Keratinocyte (primary cell): ENCODE data around the gene SHPK. TPM values are rescaled to one million over a fixed set of nuclear protein-coding genes. Genes with fewer than 3 reads are reported as not detected.

Experiments
- DNase-seq: peaks from one replicate; pipeline ENCODE4 v3.0.0-alpha.2; 2011; ENCODE audit warnings: low read depth, missing footprints, low spot score
- FAIRE-seq: peaks from 2 replicates; lab custom pipeline; 2011; peaks lifted over from hg19 to GRCh38; lab: Jason Lieb, UNC
- H2AFZ ChIP-seq: 2 replicates; pipeline ENCODE4 v1.6.0; 2012; ENCODE audit warnings: low read length, control low read depth, inconsistent platforms; ENCODE audit not compliant: control insufficient read depth
- H3K27ac ChIP-seq: 2 replicates; pipeline ENCODE4 v1.5.1; 2011; ENCODE audit warnings: low read length; ENCODE audit not compliant: control insufficient read depth, insufficient read depth
- H3K27me3 ChIP-seq: 3 replicates; pipeline ENCODE4 v1.6.0; 2011; ENCODE audit warnings: low read length; ENCODE audit not compliant: control insufficient read depth, insufficient read depth; ENCODE audit errors: extremely low read depth
- H3K36me3 ChIP-seq, 2 experiments: 2 replicates in 1 of 2; 3 replicates in 1 of 2; pipeline ENCODE4 v1.5.1; 2011; ENCODE audit warnings: low read length in 2 of 2, mild to moderate bottlenecking in 1 of 2; ENCODE audit not compliant: control insufficient read depth in 2 of 2, insufficient read depth in 2 of 2; ENCODE audit errors: extremely low read depth in 1 of 2
- H3K4me1 ChIP-seq: 3 replicates; pipeline ENCODE4 v1.5.1; 2011; ENCODE audit warnings: low read length; ENCODE audit not compliant: control insufficient read depth, insufficient read depth; ENCODE audit errors: extremely low read depth
- H3K4me2 ChIP-seq: 3 replicates; pipeline ENCODE4 v1.6.0; 2011; ENCODE audit warnings: low read depth, low read length; ENCODE audit not compliant: control insufficient read depth, insufficient read depth; ENCODE audit errors: extremely low read depth
- H3K4me3 ChIP-seq, 3 experiments: fragments of 200-600 bp in 1 of 3; sonication (generic) in 1 of 3; 2 replicates in 2 of 3; 3 replicates in 1 of 3; pipeline ENCODE4 v1.5.1; 2011 to 2016; ENCODE audit warnings: low read length in 3 of 3, mild to moderate bottlenecking in 3 of 3, control low read depth in 2 of 3, inconsistent platforms in 1 of 3, low read depth in 1 of 3, mixed read lengths in 1 of 3, mixed run types in 1 of 3, moderate library complexity in 1 of 3; ENCODE audit not compliant: control insufficient read depth in 2 of 3, insufficient read depth in 2 of 3; ENCODE audit errors: extremely low read depth in 1 of 3
- H3K79me2 ChIP-seq: 2 replicates; pipeline ENCODE4 v1.6.0; 2012; ENCODE audit warnings: low read length; ENCODE audit not compliant: control insufficient read depth, insufficient read depth
- H3K9ac ChIP-seq: 3 replicates; pipeline ENCODE4 v1.6.0; 2011; ENCODE audit warnings: low read length; ENCODE audit not compliant: control insufficient read depth, insufficient read depth; ENCODE audit errors: extremely low read depth
- H3K9me1 ChIP-seq: 3 replicates; pipeline ENCODE4 v1.6.0; 2011; ENCODE audit warnings: low read length; ENCODE audit not compliant: control insufficient read depth, insufficient read depth; ENCODE audit errors: extremely low read depth
- H3K9me3 ChIP-seq: 2 replicates; pipeline ENCODE4 v1.5.1; 2012; ENCODE audit warnings: low read depth, low read length; ENCODE audit not compliant: control insufficient read depth
- H4K20me1 ChIP-seq: 3 replicates; pipeline ENCODE4 v1.6.0; 2011; ENCODE audit warnings: low read length; ENCODE audit not compliant: control insufficient read depth, insufficient read depth; ENCODE audit errors: extremely low read depth
- EZH2 ChIP-seq: IDR thresholded peaks from one replicate; pipeline ENCODE4 v1.6.1; 2012; ENCODE audit warnings: inconsistent platforms, mild to moderate bottlenecking, low read length, moderate library complexity
- dilution Hi-C: fragments of 300-500 bp; cut with MboI; formaldehyde crosslinking; loops from one replicate; pipeline ENCODE4 v1.7.0; 2020; ENCODE audit warnings: low sequenced_read_pairs; ENCODE audit not compliant: extremely low pct_ligation_motif_present
- polyA plus RNA-seq, 5 experiments: library from polyadenylated mRNA; depleted of rRNA in 3 of 5; stranded (reverse) in 3 of 5; stranded (forward) in 1 of 5; unstranded in 1 of 5; fragments of >200 nt; gene quantifications; 1 replicate in 1 of 5; 2 replicates in 3 of 5; 3 replicates in 1 of 5; pipeline versions ENCODE4 v1.2.1 to v1.2.3, GENCODE V29; 2011 to 2012; ENCODE audit warnings: missing spikeins in 2 of 5, low read depth in 1 of 5, low replicate concordance in 1 of 5
- TF ChIP-seq, protein P1 (sequence below), 3 experiments: IDR thresholded peaks in 1 of 3; conservative IDR thresholded peaks in 1 of 3; optimal IDR thresholded peaks in 1 of 3; 2 replicates in 2 of 3; 3 replicates in 1 of 3; pipeline versions ENCODE3 to v1.5.1; 2011; ENCODE audit warnings: low read length in 3 of 3, mild to moderate bottlenecking in 3 of 3, moderate library complexity in 2 of 3, control low read depth in 1 of 3, inconsistent platforms in 1 of 3; ENCODE audit not compliant: insufficient read depth in 2 of 3; ENCODE audit errors: extremely low read depth in 1 of 3

The SHPK gene
- polyA plus RNA-seq, 1 donor (not counting 4 experiments of a cell fraction or from before 2014, with no cell fraction given): 9.2 TPM

GRCh38 chr17:3681565-3681964 lies 45.5 kb upstream of the SHPK start:
- Histone ChIP-seq H3K4me1 (no peaks in the 10 kb centered on the region), H3K4me3 (no peak overlapping the region), H3K9me1 (no peaks in the 10 kb centered on the region), H3K4me2 (no peak overlapping the region), H2AFZ (no peak overlapping the region), H3K36me3 (no peaks in the 10 kb centered on the region), H3K9me3 (no peaks in the 10 kb centered on the region), H4K20me1 (no peaks in the 10 kb centered on the region), H3K27me3 (peaks cover 15% of the 10 kb centered on the region), H3K27ac (no peak overlapping the region), H3K79me2 (no peaks in the 10 kb centered on the region), H3K9ac (no peak overlapping the region)
- FAIRE-seq: no peak
- TF ChIP-seq EZH2: no peak
- TF ChIP-seq, protein P1, sequence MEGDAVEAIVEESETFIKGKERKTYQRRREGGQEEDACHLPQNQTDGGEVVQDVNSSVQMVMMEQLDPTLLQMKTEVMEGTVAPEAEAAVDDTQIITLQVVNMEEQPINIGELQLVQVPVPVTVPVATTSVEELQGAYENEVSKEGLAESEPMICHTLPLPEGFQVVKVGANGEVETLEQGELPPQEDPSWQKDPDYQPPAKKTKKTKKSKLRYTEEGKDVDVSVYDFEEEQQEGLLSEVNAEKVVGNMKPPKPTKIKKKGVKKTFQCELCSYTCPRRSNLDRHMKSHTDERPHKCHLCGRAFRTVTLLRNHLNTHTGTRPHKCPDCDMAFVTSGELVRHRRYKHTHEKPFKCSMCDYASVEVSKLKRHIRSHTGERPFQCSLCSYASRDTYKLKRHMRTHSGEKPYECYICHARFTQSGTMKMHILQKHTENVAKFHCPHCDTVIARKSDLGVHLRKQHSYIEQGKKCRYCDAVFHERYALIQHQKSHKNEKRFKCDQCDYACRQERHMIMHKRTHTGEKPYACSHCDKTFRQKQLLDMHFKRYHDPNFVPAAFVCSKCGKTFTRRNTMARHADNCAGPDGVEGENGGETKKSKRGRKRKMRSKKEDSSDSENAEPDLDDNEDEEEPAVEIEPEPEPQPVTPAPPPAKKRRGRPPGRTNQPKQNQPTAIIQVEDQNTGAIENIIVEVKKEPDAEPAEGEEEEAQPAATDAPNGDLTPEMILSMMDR (optimal IDR thresholded peaks at IDR 0.05 in 1 of 3, IDR thresholded peaks at IDR 0.05 in 1 of 3, conservative IDR thresholded peaks at IDR 0.05 in 1 of 3; ENCODE audit: extremely low read depth in 1 of 3, insufficient read depth in 2 of 3, low read length in 3 of 3): no peak
- dilution Hi-C loops: no loop called here
- DNase-seq: no peak

DNA sequence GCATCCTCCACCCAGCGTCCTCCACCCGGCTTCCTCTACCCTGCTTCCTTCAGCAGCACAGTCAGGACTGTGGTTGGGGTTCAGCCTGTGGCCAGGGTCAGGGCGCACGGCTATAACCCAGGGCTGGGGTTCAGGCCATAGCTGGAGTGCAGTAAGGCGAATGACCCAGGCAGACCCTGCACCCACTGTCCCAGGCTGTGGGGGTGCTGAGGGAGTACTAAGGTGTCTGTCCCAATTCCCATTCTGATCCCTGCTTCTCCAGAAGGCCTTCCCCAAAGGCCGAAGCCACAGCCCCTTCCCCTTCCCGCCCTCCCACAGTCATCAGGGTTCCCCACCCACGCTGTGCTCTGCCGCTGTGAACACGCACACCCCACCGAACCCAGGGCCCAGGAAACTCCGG lies 45.0 kb upstream of the SHPK start:
- Histone ChIP-seq H3K9ac (no peak overlapping the region), H3K4me3 (no peak overlapping the region)

More for the DNA sequence above, 45.0 kb upstream of the SHPK start:
- DNase-seq: no peak
- Histone ChIP-seq H2AFZ (no peak overlapping the region), H3K27ac (no peak overlapping the region), H4K20me1 (no peaks in the 10 kb centered on the region), H3K79me2 (no peaks in the 10 kb centered on the region), H3K4me1 (no peaks in the 10 kb centered on the region), H3K27me3 (peaks cover 17% of the 10 kb centered on the region), H3K4me2 (no peak overlapping the region), H3K9me3 (no peaks in the 10 kb centered on the region), H3K36me3 (no peaks in the 10 kb centered on the region), H3K9me1 (no peaks in the 10 kb centered on the region)
- dilution Hi-C loops: no loop called here
- TF ChIP-seq EZH2: no peak
- TF ChIP-seq, protein P1 (optimal IDR thresholded peaks at IDR 0.05 in 1 of 3, IDR thresholded peaks at IDR 0.05 in 1 of 3, conservative IDR thresholded peaks at IDR 0.05 in 1 of 3; ENCODE audit: extremely low read depth in 1 of 3, insufficient read depth in 2 of 3, low read length in 3 of 3): no peak
- no peak for FAIRE-seq
